Astrocyte of the cerebellum (primary cell): ENCODE results near the gene IRAG1.
"Not testable (repeated sequence)": the region's sequence is repeated elsewhere in the genome, so short reads cannot be mapped to it uniquely, and the experiment has no call there.

Experiments
- DNase-seq: peaks from one replicate; pipeline ENCODE4 v3.0.0-alpha.2; 2011; ENCODE audit warnings: low read depth
- H3K4me3 ChIP-seq: 2 replicates; pipeline ENCODE4 v1.5.1; 2011; ENCODE audit warnings: mild to moderate bottlenecking, low read depth, low read length, moderate library complexity
- CTCF ChIP-seq: IDR thresholded peaks from 2 replicates; pipeline ENCODE4 v1.5.1; 2012; ENCODE audit warnings: low read length, low read depth, moderate library complexity, mild to moderate bottlenecking; ENCODE audit errors: missing control alignments
- in situ Hi-C: cut with HindIII; loops from 2 replicates; pipeline ENCODE4 v1.10.0; 2017; ENCODE audit warnings: low sequenced_read_pairs

IRAG1 gene

GRCh38 chr11:10694486-10695239 lies 1.1 kb upstream of the IRAG1 start:
- no peak overlapping the region for H3K4me3 ChIP-seq
- TF ChIP-seq CTCF = no peak
- no peak for DNase-seq
- in situ Hi-C loops = no loop called here

- TF ChIP-seq CTCF = no peak
- H3K4me3 ChIP-seq = peak overlapping the region; percentile 22
- in situ Hi-C loops = no loop called here
- no peak for DNase-seq
Observed at GRCh38 chr11:10692531-10693115, 932 bp downstream of the IRAG1 start.

GRCh38 chr11:10688401-10688800 lies 5.2 kb downstream of the IRAG1 start:
- peak; percentile 27 for TF ChIP-seq CTCF
- H3K4me3 ChIP-seq = no peak overlapping the region
- in situ Hi-C loops = no loop called here
- DNase-seq = no peak

- in situ Hi-C loops = no loop called here
- no peak for DNase-seq
- TF ChIP-seq CTCF = no peak
- no peak overlapping the region for H3K4me3 ChIP-seq
Observed at GRCh38 chr11:10686311-10686710, 7.2 kb downstream of the IRAG1 start.

GRCh38 chr11:10683429-10683828 lies 10.1 kb downstream of the IRAG1 start:
- no peak overlapping the region for H3K4me3 ChIP-seq
- no peak for TF ChIP-seq CTCF
- DNase-seq = no peak
- in situ Hi-C loops = no loop called here

- no peak for DNase-seq
- TF ChIP-seq CTCF = no peak
- no peak overlapping the region for H3K4me3 ChIP-seq
- in situ Hi-C loops = no loop called here
Observed at GRCh38 chr11:10680956-10681487, 12.5 kb downstream of the IRAG1 start.

- in situ Hi-C loops, H3K4me3 ChIP-seq, DNase-seq: not testable (repeated sequence)
Observed at GRCh38 chr11:10680279-10680678, 13.3 kb downstream of the IRAG1 start.
